ENCODE data around the gene PHGDH.
"Not testable (repeated sequence)": the region's sequence is repeated elsewhere in the genome, so short reads cannot be mapped to it uniquely, and the experiment has no call there.

The PHGDH gene

DNA sequence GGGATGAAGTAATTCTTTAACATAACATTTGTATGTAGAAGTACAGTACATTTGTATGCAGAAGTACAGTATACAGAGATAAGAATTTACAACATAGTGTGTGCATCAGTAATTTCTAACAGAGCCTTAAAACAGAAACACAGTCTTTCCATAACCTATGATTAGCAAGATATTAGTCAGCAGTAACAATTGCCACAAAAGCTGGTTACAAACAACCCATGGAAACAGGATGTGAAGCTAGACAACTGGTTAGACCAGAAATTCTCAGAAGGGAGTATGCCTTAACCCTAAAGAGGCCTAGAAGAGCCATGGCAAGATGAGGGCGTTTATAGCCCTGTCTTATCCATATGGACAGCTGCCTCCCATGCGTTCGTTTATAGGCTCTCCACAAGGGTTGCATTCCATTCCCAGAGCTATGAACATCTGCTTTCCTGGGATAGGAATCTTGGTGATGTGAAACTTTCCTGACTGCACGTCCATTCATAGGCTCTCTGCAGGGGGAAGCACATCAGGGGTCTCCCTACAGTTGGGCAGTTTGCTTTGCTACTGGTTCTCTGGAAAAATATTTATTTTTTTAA lies 74.8 kb downstream of the PHGDH start:
- not testable (repeated sequence) for DNase-seq (ENCODE audit: low read depth in 1 of 2, low spot score in 1 of 2)

DNA sequence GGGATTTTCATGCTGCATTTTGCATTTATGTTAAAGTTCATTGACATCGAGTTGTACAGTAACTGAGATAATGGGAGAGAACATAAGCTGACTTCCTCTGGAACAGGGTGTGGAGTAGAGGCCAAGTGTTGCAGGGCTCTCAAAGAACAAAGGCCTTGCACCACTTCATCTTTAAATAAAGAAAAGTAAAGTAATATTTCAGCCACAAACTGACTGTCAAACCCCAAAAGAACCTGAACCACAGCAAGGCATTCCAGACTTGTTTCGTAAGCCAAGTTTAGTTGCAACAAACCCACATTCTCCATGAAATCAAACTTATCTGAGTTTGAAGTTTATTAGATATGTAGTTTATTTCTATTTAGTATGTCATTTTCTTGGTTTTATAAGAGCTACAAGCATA lies 76.0 kb downstream of the PHGDH start:
- no peak for DNase-seq (ENCODE audit: low read depth in 1 of 2, low spot score in 1 of 2)

DNA sequence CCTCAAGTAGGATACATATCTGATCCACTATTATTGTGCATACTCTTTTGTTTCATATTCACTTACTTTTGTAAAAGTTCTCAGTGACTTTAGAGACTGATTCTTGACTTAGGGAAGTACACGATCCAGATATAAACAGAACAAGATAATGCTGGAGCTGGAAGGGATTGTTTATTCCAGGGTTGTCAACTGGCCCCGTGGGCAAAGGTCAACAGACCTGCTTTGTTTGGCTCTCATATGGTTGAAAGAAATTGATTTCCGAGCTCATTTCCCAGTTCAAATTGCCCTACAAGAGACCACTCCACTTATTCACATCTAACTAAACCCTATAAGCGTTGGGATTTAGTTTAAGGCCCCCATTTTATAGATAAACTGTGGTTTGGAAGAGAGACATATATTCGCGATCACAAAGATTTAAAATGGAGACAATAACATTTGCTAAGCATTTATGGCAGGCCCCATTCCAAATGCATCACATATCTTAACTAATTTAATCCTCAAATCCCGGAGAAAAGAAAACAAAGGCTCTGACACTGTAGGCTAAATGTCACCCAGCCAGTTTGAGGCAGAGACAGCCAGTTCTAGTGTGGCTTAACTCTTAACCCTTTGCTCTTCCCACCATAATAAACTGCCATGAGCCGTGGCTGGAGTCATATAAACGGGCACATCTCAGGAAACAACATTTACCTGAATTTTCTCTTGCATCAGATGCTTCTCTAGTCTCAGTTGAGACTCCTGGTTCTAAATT lies 78.9 kb downstream of the PHGDH start:
- DNase-seq (ENCODE audit: low read depth in 1 of 2, low spot score in 1 of 2) = no peak

DNA sequence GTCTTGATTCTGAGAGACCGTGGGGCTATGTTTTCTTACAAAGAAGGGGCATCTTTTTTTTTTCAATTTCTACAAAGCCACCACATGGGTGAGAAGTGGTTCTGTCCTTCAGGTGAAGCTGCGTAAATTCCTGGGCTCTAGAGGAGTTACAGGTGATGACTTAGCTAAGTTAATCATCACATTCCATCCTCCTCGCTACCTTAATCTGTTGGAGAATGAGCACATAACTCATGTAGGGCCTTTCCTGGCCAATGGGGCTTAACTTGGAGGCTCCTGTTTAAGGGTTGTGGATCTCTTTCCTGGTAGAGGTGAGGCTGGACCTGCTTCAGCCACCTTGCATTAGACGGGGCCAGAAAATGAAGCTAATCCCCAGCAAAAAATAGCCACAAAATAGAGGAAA lies 79.6 kb downstream of the PHGDH start:
- no peak for DNase-seq (ENCODE audit: low read depth in 1 of 2, low spot score in 1 of 2)

Measured in stimulated activated CD4-positive, alpha-beta T cell treated with anti-CD3 and anti-CD28 coated beads, Interleukin-15, amount 100 ng/mL, for 1 hour (primary cell).